Natural killer cell (primary cell): ENCODE data around the gene OR7A10. TPM values are rescaled to one million over a fixed set of nuclear protein-coding genes. Genes with fewer than 3 reads are reported as not detected.

Source experiments
- ATAC-seq, 3 donors: fragments of 150-1000 bp in 2 of 3; fragments of 200-7000 bp in 1 of 3; cut with Tn5 transposase; 1 replicate in 1 of 3; 2 replicates in 2 of 3; pipeline ENCODE4 v1.10.0; 2021; ENCODE audit warnings: mild to moderate bottlenecking in 2 of 3, moderate library complexity in 2 of 3
- DNase-seq, 2 donors: peaks; one replicate each; pipeline versions ENCODE4 v3.0.0 to v3.0.0-alpha.2; 2013 to 2021; ENCODE audit warnings: mixed read lengths in 1 of 2
- H3K27ac ChIP-seq: one replicate; pipeline ENCODE4 v1.5.1; 2013; ENCODE audit warnings: mild to moderate bottlenecking, low read length
- H3K27me3 ChIP-seq: one replicate; pipeline ENCODE4 v1.6.1; 2013; ENCODE audit warnings: low read length; ENCODE audit not compliant: control insufficient read depth, insufficient read depth
- H3K36me3 ChIP-seq: one replicate; pipeline ENCODE4 v1.6.1; 2013; ENCODE audit warnings: low read length; ENCODE audit not compliant: control insufficient read depth, insufficient read depth
- H3K4me1 ChIP-seq: one replicate; pipeline ENCODE4 v1.6.1; 2013; ENCODE audit warnings: low read length; ENCODE audit not compliant: control insufficient read depth, insufficient read depth
- H3K4me3 ChIP-seq: one replicate; pipeline ENCODE4 v1.5.1; 2013; ENCODE audit warnings: low read length
- H3K9me3 ChIP-seq: one replicate; pipeline ENCODE4 v1.6.1; 2013; ENCODE audit warnings: low read length; ENCODE audit not compliant: control insufficient read depth, insufficient read depth
- H3K27ac Mint-ChIP-seq, 2 donors: one replicate each; pipeline ENCODE4 v1.8.0; 2022; ENCODE audit warnings: mild to moderate bottlenecking in 2 of 2, mixed read lengths in 2 of 2, moderate library complexity in 1 of 2
- H3K27me3 Mint-ChIP-seq, 2 donors: one replicate each; pipeline ENCODE4 v1.8.0; 2022; ENCODE audit warnings: low read depth in 2 of 2, mixed read lengths in 2 of 2
- H3K36me3 Mint-ChIP-seq: one replicate; pipeline ENCODE4 v1.8.0; 2022; ENCODE audit warnings: mixed read lengths
- H3K4me1 Mint-ChIP-seq, 2 donors: one replicate each; pipeline ENCODE4 v1.8.0; 2022; ENCODE audit warnings: mixed read lengths in 2 of 2
- H3K4me3 Mint-ChIP-seq: one replicate; pipeline ENCODE4 v1.8.0; 2022; ENCODE audit warnings: mild to moderate bottlenecking, moderate library complexity, mixed read lengths
- H3K9me3 Mint-ChIP-seq, 2 donors: one replicate each; pipeline ENCODE4 v1.8.0; 2022; ENCODE audit warnings: mixed read lengths in 2 of 2
- WGBS: methylation state at CpG from one replicate; pipeline ENCODE4 v1.1.7; 2013; ENCODE audit warnings: missing lambda C conversion rate; ENCODE audit not compliant: insufficient coverage; 5-methylcytosine and 5-hydroxymethylcytosine counted together
- intact Hi-C: fragments of 100-400 bp; cut with micrococcal nuclease; formaldehyde crosslinking; loops from one replicate; pipeline ENCODE4 v1.14.2; 2022
- total RNA-seq, 4 donors: library from RNA; stranded (reverse); fragments of 120-200 nt in 1 of 4; gene quantifications; one replicate each; pipeline versions ENCODE4 v1.2.3 to v1.2.4, GENCODE V29; 2013 to 2022
- TF ChIP-seq, protein P1 (sequence below): fragments of 200-600 bp; IDR thresholded peaks from one replicate; pipeline ENCODE4 v1.8.0; 2022; ENCODE audit warnings: antibody characterized with exemption

Gene OR7A10
- total RNA-seq, 3 donors from 2014 or later (not counting 1 experiment from before 2014, with no cell fraction given) = not detected

DNA sequence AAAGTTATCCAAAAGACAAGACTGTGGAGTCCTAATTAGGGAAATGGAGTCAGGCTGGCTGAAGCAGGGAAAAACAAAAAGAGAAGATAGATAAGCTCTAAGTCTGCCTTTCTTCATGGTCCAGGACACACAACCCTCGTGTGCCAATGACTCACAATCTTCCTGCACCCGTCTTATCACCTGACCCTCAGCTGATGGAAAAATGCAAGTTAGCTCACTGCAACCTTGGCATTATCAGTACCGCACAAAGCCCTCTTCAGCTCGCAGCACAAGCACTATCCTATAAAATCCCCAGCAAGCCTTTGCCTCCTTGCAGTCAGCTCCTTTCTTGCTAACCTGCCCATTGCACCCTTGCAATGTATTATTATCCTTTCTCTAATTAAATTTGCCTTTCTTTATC, 18.0 kb downstream of the OR7A10 start:
- no peak overlapping the region for H3K27ac ChIP-seq
- H3K4me1 Mint-ChIP-seq = no peaks in the 10 kb centered on the region
- H3K27ac Mint-ChIP-seq = no peak overlapping the region
- peaks cover 12 to 25% of the 10 kb centered on the region in 2 donors for H3K27me3 Mint-ChIP-seq
- no peaks in the 10 kb centered on the region for H3K36me3 Mint-ChIP-seq
- no peak for ATAC-seq
- H3K4me3 ChIP-seq = no peak overlapping the region
- 83% methylated on average over 4 of the region's 4 CpGs for WGBS
- H3K4me1 ChIP-seq = no peaks in the 10 kb centered on the region
- intact Hi-C loops = no loop called here
- no peak for DNase-seq
- peaks cover 2% of the 10 kb centered on the region for H3K27me3 ChIP-seq
- H3K9me3 Mint-ChIP-seq = no peaks in the 10 kb centered on the region
- H3K4me3 Mint-ChIP-seq = no peak overlapping the region
- no peaks in the 10 kb centered on the region for H3K9me3 ChIP-seq
- H3K36me3 ChIP-seq = no peaks in the 10 kb centered on the region
- TF ChIP-seq, protein P1, sequence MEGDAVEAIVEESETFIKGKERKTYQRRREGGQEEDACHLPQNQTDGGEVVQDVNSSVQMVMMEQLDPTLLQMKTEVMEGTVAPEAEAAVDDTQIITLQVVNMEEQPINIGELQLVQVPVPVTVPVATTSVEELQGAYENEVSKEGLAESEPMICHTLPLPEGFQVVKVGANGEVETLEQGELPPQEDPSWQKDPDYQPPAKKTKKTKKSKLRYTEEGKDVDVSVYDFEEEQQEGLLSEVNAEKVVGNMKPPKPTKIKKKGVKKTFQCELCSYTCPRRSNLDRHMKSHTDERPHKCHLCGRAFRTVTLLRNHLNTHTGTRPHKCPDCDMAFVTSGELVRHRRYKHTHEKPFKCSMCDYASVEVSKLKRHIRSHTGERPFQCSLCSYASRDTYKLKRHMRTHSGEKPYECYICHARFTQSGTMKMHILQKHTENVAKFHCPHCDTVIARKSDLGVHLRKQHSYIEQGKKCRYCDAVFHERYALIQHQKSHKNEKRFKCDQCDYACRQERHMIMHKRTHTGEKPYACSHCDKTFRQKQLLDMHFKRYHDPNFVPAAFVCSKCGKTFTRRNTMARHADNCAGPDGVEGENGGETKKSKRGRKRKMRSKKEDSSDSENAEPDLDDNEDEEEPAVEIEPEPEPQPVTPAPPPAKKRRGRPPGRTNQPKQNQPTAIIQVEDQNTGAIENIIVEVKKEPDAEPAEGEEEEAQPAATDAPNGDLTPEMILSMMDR = no peak

DNA sequence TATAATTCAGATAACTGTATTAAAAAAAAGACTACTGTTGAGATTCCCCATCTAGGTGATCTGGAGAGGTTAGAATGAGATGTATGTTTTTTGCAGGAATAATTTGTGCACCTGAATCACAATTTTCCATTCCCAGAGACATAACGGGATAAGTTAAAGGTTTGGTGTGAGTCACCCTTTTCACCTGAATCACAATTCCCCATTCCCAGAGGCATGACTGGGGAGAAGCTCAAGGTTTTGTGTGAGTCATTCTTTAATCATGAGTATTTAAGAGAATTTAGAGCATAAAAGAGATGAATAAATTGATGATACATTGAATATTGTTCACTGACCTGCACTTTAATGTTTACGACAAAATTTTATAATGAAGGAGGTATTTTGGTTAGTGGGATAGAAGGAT, 22.7 kb downstream of the OR7A10 start:
- no peaks in the 10 kb centered on the region for H3K36me3 Mint-ChIP-seq
- H3K9me3 ChIP-seq = no peaks in the 10 kb centered on the region
- peaks cover 5% of the 10 kb centered on the region for H3K27me3 ChIP-seq
- peaks cover 14 to 44% of the 10 kb centered on the region in 2 donors for H3K27me3 Mint-ChIP-seq
- ATAC-seq (no peak), DNase-seq (no peak)
- no peak overlapping the region for H3K4me3 ChIP-seq
- intact Hi-C loops = no loop called here
- H3K27ac Mint-ChIP-seq = no peak overlapping the region
- no peak overlapping the region for H3K27ac ChIP-seq
- no peaks in the 10 kb centered on the region for H3K4me1 ChIP-seq
- H3K4me1 Mint-ChIP-seq = no peaks in the 10 kb centered on the region
- H3K36me3 ChIP-seq = no peaks in the 10 kb centered on the region
- WGBS = 100% methylated on average over 1 of the region's 2 CpGs
- H3K9me3 Mint-ChIP-seq = no peaks in the 10 kb centered on the region
- TF ChIP-seq, protein P1 = no peak
- no peak overlapping the region for H3K4me3 Mint-ChIP-seq

DNA sequence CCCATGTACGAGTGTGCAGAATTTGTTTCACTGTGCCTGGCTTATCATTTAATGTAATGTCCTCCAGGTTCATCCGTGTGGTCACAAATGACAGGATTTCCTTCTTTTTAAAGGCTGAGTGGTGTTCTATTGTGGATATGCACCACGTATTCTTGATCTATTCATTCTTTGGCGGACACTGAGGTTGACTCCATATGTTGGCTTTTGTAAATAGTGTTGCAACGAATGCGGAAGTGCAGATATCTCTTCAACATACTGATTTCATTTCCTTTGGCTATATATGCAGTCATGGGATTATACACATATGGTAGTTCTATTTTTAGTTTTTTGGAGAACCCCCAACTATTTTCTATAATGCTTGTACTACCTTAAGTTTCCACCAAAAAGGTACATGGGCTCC, 26.8 kb downstream of the OR7A10 start:
- Histone ChIP-seq H3K36me3 (no peaks in the 10 kb centered on the region), H3K27me3 (peaks cover 3% of the 10 kb centered on the region), H3K9me3 (no peaks in the 10 kb centered on the region), H3K4me1 (no peaks in the 10 kb centered on the region), H3K27ac (no peak overlapping the region), H3K4me3 (no peak overlapping the region)
- H3K4me3 Mint-ChIP-seq = no peak overlapping the region
- no peaks in the 10 kb centered on the region for H3K9me3 Mint-ChIP-seq
- ATAC-seq (no peak), DNase-seq (no peak)
- no peaks in the 10 kb centered on the region for H3K4me1 Mint-ChIP-seq
- H3K36me3 Mint-ChIP-seq = no peaks in the 10 kb centered on the region
- peaks cover 14 to 31% of the 10 kb centered on the region in 2 donors for H3K27me3 Mint-ChIP-seq
- no peak overlapping the region for H3K27ac Mint-ChIP-seq
- intact Hi-C loops = no loop called here
- TF ChIP-seq, protein P1 = no peak
- WGBS = 56% methylated on average over 4 of the region's 6 CpGs

DNA sequence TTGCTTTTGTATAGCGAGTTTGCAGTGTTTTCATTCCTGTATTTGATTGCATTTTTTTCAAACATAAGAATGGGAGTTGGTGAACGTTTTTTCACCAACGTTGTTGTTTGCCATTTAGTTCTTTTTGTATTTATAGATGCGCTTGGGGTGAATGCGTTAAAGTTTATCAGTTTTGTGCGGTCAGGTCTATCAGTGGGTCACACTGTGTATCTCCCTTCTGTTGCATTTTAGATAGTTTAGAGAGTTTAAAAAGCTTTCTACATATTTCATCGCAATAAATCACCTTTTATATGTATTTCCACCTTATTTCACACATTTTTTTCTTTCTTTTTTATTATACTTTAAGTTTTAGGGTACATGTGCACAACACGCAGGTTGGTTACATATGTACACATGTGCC, 30.1 kb downstream of the OR7A10 start:
- no peaks in the 10 kb centered on the region for H3K36me3 ChIP-seq
- no peak overlapping the region for H3K4me3 ChIP-seq
- H3K4me1 ChIP-seq = no peaks in the 10 kb centered on the region
- WGBS = 82% methylated on average over 7 of the region's 8 CpGs
- Mint-ChIP-seq H3K27me3 (peaks cover 0 to 5% of the 10 kb centered on the region in 2 donors), H3K36me3 (no peaks in the 10 kb centered on the region), H3K4me1 (no peaks in the 10 kb centered on the region), H3K9me3 (no peaks in the 10 kb centered on the region), H3K27ac (no peak overlapping the region), H3K4me3 (no peak overlapping the region)
- intact Hi-C loops = no loop called here
- no peak overlapping the region for H3K27ac ChIP-seq
- TF ChIP-seq, protein P1 = no peak
- ATAC-seq (no peak), DNase-seq (no peak)
- no peaks in the 10 kb centered on the region for H3K27me3 ChIP-seq
- H3K9me3 ChIP-seq = no peaks in the 10 kb centered on the region
